IMR-90 (cell line): ENCODE measurements around the gene GNG7. TPM values are rescaled to one million over a fixed set of nuclear protein-coding genes. Genes with fewer than 3 reads are reported as not detected.

Experiments
- ATAC-seq: fragments of 200-7000 bp; cut with Tn5 transposase; 2 replicates; pipeline ENCODE4 v1.9.1; 2020; ENCODE audit warnings: low read depth, mild to moderate bottlenecking, moderate library complexity
- BruUV-seq: library from RNA; stranded (reverse); fragments of 400-500 nt; replicated peaks from 2 replicates; lab custom pipeline; 2021; lab: Mats Ljungman, UMichigan
- CTCF ChIA-PET: fragments of 300-600 bp; formaldehyde crosslinking; extraction: SDS; loops from one replicate; lab custom pipeline; 2021; ENCODE audit warnings: antibody characterized with exemption; lab: Yijun Ruan, JAX
- POLR2A ChIA-PET: fragments of 300-600 bp; sonication (Branson Sonifier 250); formaldehyde crosslinking; loops from one replicate; lab custom pipeline; 2022; ENCODE audit warnings: antibody characterized with exemption; ENCODE audit not compliant: unreplicated experiment; lab: Charles Lee
- DNase-seq: peaks from one replicate; pipeline ENCODE4 v3.0.0; 2013
- H2AFZ ChIP-seq: replicated peaks from 2 replicates; pipeline ENCODE3; 2013; ENCODE audit warnings: low read length, mild to moderate bottlenecking; ENCODE audit not compliant: poor library complexity
- H2AK5ac ChIP-seq: 2 replicates; pipeline ENCODE4 v1.6.1; 2013; ENCODE audit warnings: low read depth, low read length, inconsistent platforms
- H2AK9ac ChIP-seq: replicated peaks from 2 replicates; pipeline ENCODE3; 2013; ENCODE audit warnings: mild to moderate bottlenecking, low read depth, low read length, moderate library complexity; ENCODE audit not compliant: poor library complexity
- H2BK120ac ChIP-seq: 2 replicates; pipeline ENCODE4 v1.6.1; 2013; ENCODE audit warnings: low read depth, low read length, inconsistent platforms
- H2BK15ac ChIP-seq: 3 replicates; pipeline ENCODE4 v1.6.1; 2013; ENCODE audit warnings: low read depth, low read length, inconsistent platforms
- H2BK20ac ChIP-seq: 2 replicates; pipeline ENCODE4 v1.6.1; 2013; ENCODE audit warnings: low read depth, mild to moderate bottlenecking, inconsistent platforms, low read length, moderate library complexity
- H2BK5ac ChIP-seq: 2 replicates; pipeline ENCODE4 v1.6.1; 2013; ENCODE audit warnings: mild to moderate bottlenecking, low read depth, low read length, inconsistent platforms; ENCODE audit not compliant: poor library complexity, severe bottlenecking
- H3K14ac ChIP-seq: replicated peaks from 2 replicates; pipeline ENCODE4 v1.6.1; 2013; ENCODE audit warnings: low read depth, low read length, inconsistent platforms
- H3K18ac ChIP-seq: 2 replicates; pipeline ENCODE4 v1.6.1; 2013; ENCODE audit warnings: low read depth, low read length, control low read depth
- H3K23ac ChIP-seq: 2 replicates; pipeline ENCODE4 v1.6.1; 2013; ENCODE audit warnings: low read depth, low read length, inconsistent platforms
- H3K27ac ChIP-seq: 2 replicates; pipeline ENCODE4 v1.5.1; 2013; ENCODE audit warnings: mild to moderate bottlenecking, control low read depth, low read length; ENCODE audit not compliant: insufficient read depth
- H3K27me3 ChIP-seq: 2 replicates; pipeline ENCODE4 v1.6.1; 2013; ENCODE audit warnings: low read length; ENCODE audit not compliant: control insufficient read depth, insufficient read depth
- H3K36me3 ChIP-seq: 2 replicates; pipeline ENCODE4 v1.6.1; 2013; ENCODE audit warnings: low read length, mixed read lengths; ENCODE audit not compliant: control insufficient read depth, insufficient read depth
- H3K4ac ChIP-seq: 2 replicates; pipeline ENCODE4 v1.6.1; 2013; ENCODE audit warnings: low read depth, low read length, inconsistent platforms
- H3K4me1 ChIP-seq: 2 replicates; pipeline ENCODE4 v1.6.1; 2013; ENCODE audit warnings: low read length, mixed read lengths; ENCODE audit not compliant: control insufficient read depth, insufficient read depth
- H3K4me2 ChIP-seq: 2 replicates; pipeline ENCODE4 v1.6.1; 2013; ENCODE audit warnings: low read depth, mild to moderate bottlenecking, control low read depth, low read length, moderate library complexity
- H3K4me3 ChIP-seq: 2 replicates; pipeline ENCODE4 v1.5.1; 2013; ENCODE audit warnings: low read depth, mild to moderate bottlenecking, control low read depth, low read length, moderate library complexity; ENCODE audit not compliant: insufficient read depth
- H3K56ac ChIP-seq: 2 replicates; pipeline ENCODE4 v1.6.1; 2013; ENCODE audit warnings: low read length, inconsistent platforms; ENCODE audit not compliant: insufficient read depth; ENCODE audit errors: extremely low read depth
- H3K79me1 ChIP-seq, 2 experiments: 2 replicates each; pipeline ENCODE4 v1.6.1; 2013; ENCODE audit warnings: low read length in 2 of 2, inconsistent platforms in 1 of 2, low read depth in 1 of 2
- H3K9ac ChIP-seq: 2 replicates; pipeline ENCODE4 v1.6.1; 2013; ENCODE audit warnings: low read depth, low read length, control low read depth
- H3K9me1 ChIP-seq: 2 replicates; pipeline ENCODE4 v1.6.1; 2013; ENCODE audit warnings: low read length, inconsistent platforms; ENCODE audit not compliant: insufficient read depth
- H3K9me3 ChIP-seq: 2 replicates; pipeline ENCODE4 v1.6.1; 2013; ENCODE audit warnings: low read length; ENCODE audit not compliant: control insufficient read depth, insufficient read depth
- H4K20me1 ChIP-seq: 2 replicates; pipeline ENCODE4 v1.6.1; 2013; ENCODE audit warnings: low read length, inconsistent platforms; ENCODE audit not compliant: insufficient read depth
- H4K5ac ChIP-seq: 2 replicates; pipeline ENCODE4 v1.6.1; 2013; ENCODE audit warnings: mild to moderate bottlenecking, low read depth, low read length, control low read depth
- H4K8ac ChIP-seq, 2 experiments: 2 replicates each; pipeline ENCODE4 v1.6.1; 2013; ENCODE audit warnings: low read depth in 2 of 2, low read length in 2 of 2, control low read depth in 1 of 2, inconsistent platforms in 1 of 2
- H4K91ac ChIP-seq: 2 replicates; pipeline ENCODE4 v1.6.1; 2013; ENCODE audit warnings: low read depth, low read length, inconsistent platforms; ENCODE audit not compliant: insufficient read depth
- BHLHE40 ChIP-seq: fragments of 150-350 bp; IDR thresholded peaks from 2 replicates; pipeline ENCODE4 v1.6.1; 2016; ENCODE audit warnings: mild to moderate bottlenecking, low read depth, low read length
- CHD1 ChIP-seq: IDR thresholded peaks from 2 replicates; pipeline ENCODE4 v1.6.1; 2012; ENCODE audit warnings: low read depth, low read length, improper control_type of control experiment
- CTCF ChIP-seq: conservative IDR thresholded peaks from 2 replicates; pipeline ENCODE4 v1.5.1; 2012; ENCODE audit warnings: mild to moderate bottlenecking, low read depth, low read length, improper control_type of control experiment
- ELK1 ChIP-seq: fragments of 150-350 bp; IDR thresholded peaks from 2 replicates; pipeline ENCODE4 v1.6.1; 2016; ENCODE audit warnings: low read depth, mild to moderate bottlenecking, low read length, moderate library complexity, borderline replicate concordance
- FOS ChIP-seq: fragments of 150-350 bp; IDR thresholded peaks from 2 replicates; pipeline ENCODE4 v1.6.1; 2016; ENCODE audit warnings: low read depth, low read length
- MAFK ChIP-seq: IDR thresholded peaks from 2 replicates; pipeline ENCODE4 v1.6.1; 2012; ENCODE audit warnings: low read depth, low read length, improper control_type of control experiment
- MAZ ChIP-seq: IDR thresholded peaks from 2 replicates; pipeline ENCODE4 v1.6.1; 2012; ENCODE audit warnings: low read depth, mild to moderate bottlenecking, low read length, improper control_type of control experiment, moderate library complexity, borderline replicate concordance
- MXI1 ChIP-seq: IDR thresholded peaks from 2 replicates; pipeline ENCODE4 v1.6.1; 2012; ENCODE audit warnings: low read depth, mild to moderate bottlenecking, low read length, moderate library complexity, borderline replicate concordance
- NFE2L2 ChIP-seq: fragments of 150-350 bp; IDR thresholded peaks from 2 replicates; pipeline ENCODE4 v1.6.1; 2016; ENCODE audit warnings: low read depth, mild to moderate bottlenecking, low read length
- POLR2A ChIP-seq: IDR thresholded peaks from 2 replicates; pipeline ENCODE4 v1.6.1; 2012; ENCODE audit warnings: mild to moderate bottlenecking, low read depth, low read length
- RAD21 ChIP-seq: IDR thresholded peaks from 2 replicates; pipeline ENCODE4 v1.6.1; 2012; ENCODE audit warnings: low read length, improper control_type of control experiment
- RCOR1 ChIP-seq: IDR thresholded peaks from 2 replicates; pipeline ENCODE4 v1.6.1; 2012; ENCODE audit warnings: mild to moderate bottlenecking, low read length, improper control_type of control experiment; ENCODE audit not compliant: insufficient replicate concordance
- SMC3 ChIP-seq: fragments of 150-350 bp; IDR thresholded peaks from 2 replicates; pipeline ENCODE4 v1.6.1; 2016; ENCODE audit warnings: low read depth, mild to moderate bottlenecking, antibody characterized with exemption, low read length, moderate library complexity
- WGBS, 2 experiments: methylation state at CpG; one replicate each; pipeline versions ENCODE4 v1.1.5 to v1.1.7; 2013; ENCODE audit warnings: missing lambda C conversion rate in 2 of 2; ENCODE audit not compliant: insufficient read length in 1 of 2; ENCODE audit errors: extremely low coverage in 2 of 2; 5-methylcytosine and 5-hydroxymethylcytosine counted together
- dilution Hi-C: fragments of 300-500 bp; cut with HindIII; formaldehyde crosslinking; loops from one replicate; pipeline ENCODE4 v1.14.3; 2018; ENCODE audit warnings: low sequenced_read_pairs; ENCODE audit not compliant: unreplicated experiment
- in situ Hi-C: fragments of 300-500 bp; cut with MboI; formaldehyde crosslinking; loops from 3 replicates; pipeline ENCODE4 v1.14.3; 2019; ENCODE audit warnings: low sequenced_read_pairs, inconsistent platforms, mixed read lengths
- intact Hi-C: fragments of 100-400 bp; cut with micrococcal nuclease; formaldehyde crosslinking; loops from 2 replicates; pipeline ENCODE4 v1.10.0; 2022
- polyA plus RNA-seq, 3 experiments: library from polyadenylated mRNA; depleted of rRNA; stranded (reverse); fragments of >200 nt; gene quantifications; 2 replicates each; pipeline ENCODE4 v1.2.3, GENCODE V29; 2012; ENCODE audit warnings: low replicate concordance in 1 of 3
- total RNA-seq: library from RNA; depleted of rRNA; stranded (reverse); fragments of >200 nt; gene quantifications from 2 replicates; pipeline ENCODE4 v1.2.3, GENCODE V29; 2012
- TF ChIP-seq, protein P1 (sequence below): fragments of 150-350 bp; IDR thresholded peaks from 2 replicates; pipeline ENCODE4 v1.6.1; 2017; ENCODE audit warnings: mild to moderate bottlenecking, antibody characterized with exemption, low read length, low read depth

Gene GNG7
- total and polyA plus RNA-seq, 2 of the 4 experiments (the other 2 are of a cell fraction) = under 0.01 to 0.21 TPM

DNA sequence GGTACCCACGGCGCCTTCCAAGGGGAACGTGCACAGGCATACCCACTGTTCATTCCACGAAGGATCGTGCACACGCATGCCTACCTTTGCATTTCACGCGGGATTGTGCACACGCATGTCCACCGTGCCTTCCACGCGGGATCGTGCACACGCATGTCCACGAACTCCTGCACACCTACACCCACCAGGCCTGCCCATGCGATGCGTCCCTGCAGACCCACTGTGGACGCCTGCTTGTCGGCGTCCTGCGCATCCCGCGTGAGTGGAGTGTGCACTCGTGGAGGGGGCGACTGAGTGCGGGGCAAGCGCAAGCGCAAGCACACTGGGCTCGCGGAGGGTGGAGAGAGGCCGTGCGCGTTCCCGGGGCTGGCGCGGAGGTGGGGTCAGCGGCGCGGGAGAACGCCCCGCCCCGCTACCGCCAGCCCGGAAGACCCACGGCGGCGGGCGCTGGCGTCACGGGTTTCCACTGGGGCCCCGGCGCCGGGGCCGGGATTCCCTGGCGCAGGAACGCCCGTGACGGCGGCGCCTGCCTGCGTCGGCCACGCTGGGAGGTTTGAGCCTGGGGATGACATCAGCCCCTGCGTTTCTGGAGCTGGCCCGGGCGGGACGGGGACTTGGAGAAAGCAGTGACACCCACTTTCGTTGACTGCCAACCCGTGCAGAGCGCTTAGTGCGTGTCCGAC lies 207.9 kb downstream of the GNG7 start:
- POLR2A ChIA-PET = no interaction called here
- peak; percentile 68; the same call in 1 of the 2 replicates for TF ChIP-seq MAZ
- TF ChIP-seq FOS = 0 out of 2 replicates have a peak, but pooled peaks have one; percentile 27
- TF ChIP-seq ELK1 = no peak
- peak; percentile 22 for TF ChIP-seq RAD21
- peak; percentile 69 for TF ChIP-seq POLR2A
- 0 out of 2 replicates have a peak, but pooled peaks have one; percentile 13 for TF ChIP-seq MXI1
- TF ChIP-seq CTCF = no peak
- TF ChIP-seq CHD1 = no peak
- peak; percentile 76; the same call in 1 of the 2 replicates for TF ChIP-seq BHLHE40
- TF ChIP-seq, protein P1, sequence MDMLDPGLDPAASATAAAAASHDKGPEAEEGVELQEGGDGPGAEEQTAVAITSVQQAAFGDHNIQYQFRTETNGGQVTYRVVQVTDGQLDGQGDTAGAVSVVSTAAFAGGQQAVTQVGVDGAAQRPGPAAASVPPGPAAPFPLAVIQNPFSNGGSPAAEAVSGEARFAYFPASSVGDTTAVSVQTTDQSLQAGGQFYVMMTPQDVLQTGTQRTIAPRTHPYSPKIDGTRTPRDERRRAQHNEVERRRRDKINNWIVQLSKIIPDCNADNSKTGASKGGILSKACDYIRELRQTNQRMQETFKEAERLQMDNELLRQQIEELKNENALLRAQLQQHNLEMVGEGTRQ = no peak
- no peak for TF ChIP-seq RCOR1
- no peak for TF ChIP-seq NFE2L2
- TF ChIP-seq MAFK = no peak
- no peak for TF ChIP-seq SMC3

More for the DNA sequence above, 207.9 kb downstream of the GNG7 start:
- H2AFZ ChIP-seq = peak overlapping the region; percentile 94
- H3K56ac ChIP-seq = peak overlapping the region; percentile 50; the same call in 1 of the 2 replicates
- CTCF ChIA-PET = no interaction called here
- intact Hi-C loops (no loop called here), in situ Hi-C loops (no loop called here), dilution Hi-C loops (no loop called here)
- 14% methylated on average over 29 of the region's 72 CpGs; no CpG with 5 or more reads in 1 of the 2 experiments for WGBS, 2 experiments
- H4K91ac ChIP-seq = peak overlapping the region; percentile 83
- H3K23ac ChIP-seq = peak overlapping the region; percentile 98
- peak overlapping the region; percentile 51 for H3K9ac ChIP-seq
- H3K18ac ChIP-seq = peak overlapping the region; percentile 48
- H2BK15ac ChIP-seq = peak overlapping the region; percentile 65; the same call in 2 of the 3 replicates
- peak overlapping the region; percentile 91 for H2AK9ac ChIP-seq
- ATAC-seq (peak; percentile 85), DNase-seq (peak; percentile 79)
- H3K9me3 ChIP-seq = no peaks in the 10 kb centered on the region
- peak overlapping the region; percentile 17 for H4K5ac ChIP-seq
- H2BK120ac ChIP-seq = peak overlapping the region; percentile 86
- H3K4ac ChIP-seq = peak overlapping the region; percentile 96
- peaks cover 3% of the 10 kb centered on the region; the same call in 1 of the 2 replicates for H4K20me1 ChIP-seq
- H3K79me1 ChIP-seq = peaks cover 0 to 24% of the 10 kb centered on the region in 2 experiments; a peak in 2 of 4 replicates
- peak overlapping the region; percentile 90 for H3K14ac ChIP-seq
- peak overlapping the region; percentile 54 for H3K4me3 ChIP-seq
- H3K27ac ChIP-seq = peak overlapping the region; percentile 41
- H3K9me1 ChIP-seq = peaks cover 14% of the 10 kb centered on the region
- no peaks in the 10 kb centered on the region for H3K36me3 ChIP-seq
- H2BK5ac ChIP-seq = peak overlapping the region; percentile 58
- peak overlapping the region; percentile 70 to 84; a peak in 3 of 4 replicates for H4K8ac ChIP-seq
- H3K4me1 ChIP-seq = peaks cover 20% of the 10 kb centered on the region
- peak overlapping the region; percentile 90 for H2AK5ac ChIP-seq
- peak overlapping the region; percentile 91 for H3K4me2 ChIP-seq
- BruUV-seq = no TSS peak
- peak overlapping the region; percentile 57 for H2BK20ac ChIP-seq
- H3K27me3 ChIP-seq = no peaks in the 10 kb centered on the region; the same call in 1 of the 2 replicates
